Liver (tissue), 3 donors: Measurements from ENCODE around the gene GBX1.

Experiments
- RAD21 ChIP-seq, 2 donors: IDR thresholded peaks; 2 replicates each; pipeline ENCODE4 v1.6.1; 2016; ENCODE audit warnings: antibody characterized with exemption in 2 of 2, mild to moderate bottlenecking in 2 of 2
- TF ChIP-seq, protein P1 (sequence below): fragments of 150-350 bp; IDR thresholded peaks from 2 replicates; pipeline ENCODE4 v1.5.1; 2017; ENCODE audit warnings: improper control_type of control experiment, low read depth, low read length; ENCODE audit not compliant: missing input control
- donor health status: healthy.
- donor health status: healthy.

DNA sequence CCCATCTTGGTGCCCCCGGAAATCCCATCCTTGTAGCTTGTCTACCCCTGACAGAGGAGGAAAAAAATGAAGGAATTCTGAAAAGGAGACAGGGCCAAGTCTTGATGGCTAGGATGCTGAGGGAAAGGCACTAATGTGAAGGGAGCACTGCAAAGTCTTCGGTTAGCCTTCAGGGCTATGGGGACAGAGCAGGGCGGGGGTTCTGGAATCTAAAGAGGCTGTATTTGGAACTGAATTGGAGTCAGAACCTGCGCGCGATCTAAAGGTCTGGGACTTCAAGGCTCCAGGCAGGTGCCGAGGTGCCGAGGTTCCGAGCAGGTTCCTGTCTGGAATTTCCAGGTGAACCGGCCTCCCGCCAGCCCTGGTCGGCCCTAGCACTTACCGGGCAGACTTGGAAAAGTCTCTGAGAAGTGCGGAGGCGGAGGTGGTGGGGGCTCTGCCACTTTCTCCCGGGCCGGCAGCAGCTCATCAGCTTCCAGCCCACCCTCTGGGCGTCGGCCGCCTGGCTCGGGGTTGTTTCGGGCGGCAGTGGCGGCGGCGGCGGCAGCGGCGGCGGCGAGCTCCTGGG lies 781 bp downstream of the GBX1 start:
- TF ChIP-seq, protein P1, sequence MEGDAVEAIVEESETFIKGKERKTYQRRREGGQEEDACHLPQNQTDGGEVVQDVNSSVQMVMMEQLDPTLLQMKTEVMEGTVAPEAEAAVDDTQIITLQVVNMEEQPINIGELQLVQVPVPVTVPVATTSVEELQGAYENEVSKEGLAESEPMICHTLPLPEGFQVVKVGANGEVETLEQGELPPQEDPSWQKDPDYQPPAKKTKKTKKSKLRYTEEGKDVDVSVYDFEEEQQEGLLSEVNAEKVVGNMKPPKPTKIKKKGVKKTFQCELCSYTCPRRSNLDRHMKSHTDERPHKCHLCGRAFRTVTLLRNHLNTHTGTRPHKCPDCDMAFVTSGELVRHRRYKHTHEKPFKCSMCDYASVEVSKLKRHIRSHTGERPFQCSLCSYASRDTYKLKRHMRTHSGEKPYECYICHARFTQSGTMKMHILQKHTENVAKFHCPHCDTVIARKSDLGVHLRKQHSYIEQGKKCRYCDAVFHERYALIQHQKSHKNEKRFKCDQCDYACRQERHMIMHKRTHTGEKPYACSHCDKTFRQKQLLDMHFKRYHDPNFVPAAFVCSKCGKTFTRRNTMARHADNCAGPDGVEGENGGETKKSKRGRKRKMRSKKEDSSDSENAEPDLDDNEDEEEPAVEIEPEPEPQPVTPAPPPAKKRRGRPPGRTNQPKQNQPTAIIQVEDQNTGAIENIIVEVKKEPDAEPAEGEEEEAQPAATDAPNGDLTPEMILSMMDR, result no peak
- no peak for TF ChIP-seq RAD21 (IDR thresholded peaks at IDR 0.05)
